Testis (tissue), 3 donors: Measurements from ENCODE around the gene VLDLR. TPM values are rescaled to one million over a fixed set of nuclear protein-coding genes. Genes with fewer than 3 reads are reported as not detected.

Source experiments
- DNase-seq: peaks from one replicate; pipeline ENCODE4 v3.0.0-alpha.2; 2019
- H3K27ac ChIP-seq, 2 donors: fragments of 200-600 bp; sonication (generic); one replicate each; pipeline ENCODE4 v1.5.1; 2019
- H3K27me3 ChIP-seq: fragments of 200-600 bp; sonication (generic); one replicate; pipeline ENCODE4 v1.5.1; 2019
- H3K36me3 ChIP-seq: fragments of 200-600 bp; sonication (generic); one replicate; pipeline ENCODE4 v1.5.1; 2017; ENCODE audit warnings: low read depth; ENCODE audit errors: missing control alignments
- H3K4me1 ChIP-seq: fragments of 200-600 bp; sonication (generic); one replicate; pipeline ENCODE4 v1.5.1; 2019
- H3K4me3 ChIP-seq, 2 donors: fragments of 200-600 bp; sonication (generic); one replicate each; pipeline ENCODE4 v1.5.1; 2017 to 2019
- H3K9me3 ChIP-seq: fragments of 200-600 bp; sonication (generic); one replicate; pipeline ENCODE4 v1.5.1; 2017
- CTCF ChIP-seq, 3 experiments: fragments of 450-650 bp in 2 of 3; fragments of 200-600 bp in 1 of 3; sonication (generic) in 1 of 3; IDR thresholded peaks; one replicate each; pipeline ENCODE4 v1.5.1; 2016 to 2019; ENCODE audit warnings: antibody characterized with exemption in 3 of 3, mild to moderate bottlenecking in 2 of 3, moderate library complexity in 1 of 3
- POLR2A ChIP-seq: fragments of 450-650 bp; IDR thresholded peaks from one replicate; pipeline ENCODE4 v1.6.1; 2017; ENCODE audit warnings: antibody characterized with exemption, mild to moderate bottlenecking, moderate library complexity
- WGBS, 2 donors: methylation state at CpG; one replicate each; pipeline ENCODE4 v1.1.5; 2018; 5-methylcytosine and 5-hydroxymethylcytosine counted together
- intact Hi-C: fragments of 100-400 bp; cut with DNase I; formaldehyde crosslinking; loops from one replicate; pipeline ENCODE4 v1.15.1; 2023; ENCODE audit warnings: low total_unique reads
- polyA plus RNA-seq: library from polyadenylated mRNA; stranded (reverse); fragments of 350-450 nt; fragmentation: Illumina TruSeq; extraction: RNeasy Lipid Tissue Mini Kit (QIAGEN cat#74804); gene quantifications from one replicate; pipeline ENCODE4 v1.2.3, GENCODE V29; 2014; ENCODE audit warnings: low read depth, low replicate concordance; ENCODE audit not compliant: insufficient read depth
- total RNA-seq, 2 donors: library from RNA; depleted of rRNA; stranded (reverse); fragments of >200 nt; gene quantifications; one replicate each; pipeline ENCODE4 v1.2.3, GENCODE V29; 2016

The VLDLR gene
- total and polyA plus RNA-seq, 3 donors from 2014 or later = 15.6 to 30.0 (median 17.4) TPM

- DNase-seq = no peak
- Histone ChIP-seq H3K9me3 (no peaks in the 10 kb centered on the region), H3K4me3 (no peak overlapping the region), H3K27ac (no peak overlapping the region), H3K27me3 (no peaks in the 10 kb centered on the region), H3K36me3 (no peaks in the 10 kb centered on the region), H3K4me1 (no peaks in the 10 kb centered on the region)
- intact Hi-C loops = no loop called here
- 48 to 49% methylated on average over 2 of the region's 2 CpGs for WGBS, 2 donors
- TF ChIP-seq POLR2A (no peak), CTCF (IDR thresholded peaks at IDR 0.05) (no peak)
These were observed 70.0 kb downstream of the VLDLR start for GRCh38 chr9:2691626-2692025.

- intact Hi-C loops = no loop called here
- H3K9me3 ChIP-seq = no peaks in the 10 kb centered on the region
- 71 to 85% methylated on average over 3 of the region's 3 CpGs for WGBS, 2 donors
- TF ChIP-seq CTCF (IDR thresholded peaks at IDR 0.05) = no peak
- no peak for TF ChIP-seq POLR2A
- no peak overlapping the region for H3K27ac ChIP-seq
- no peaks in the 10 kb centered on the region for H3K36me3 ChIP-seq
- no peak for DNase-seq
- no peaks in the 10 kb centered on the region for H3K4me1 ChIP-seq
- no peaks in the 10 kb centered on the region for H3K27me3 ChIP-seq
- no peak overlapping the region for H3K4me3 ChIP-seq
These were observed 71.5 kb downstream of the VLDLR start for GRCh38 chr9:2693056-2693455.

DNA sequence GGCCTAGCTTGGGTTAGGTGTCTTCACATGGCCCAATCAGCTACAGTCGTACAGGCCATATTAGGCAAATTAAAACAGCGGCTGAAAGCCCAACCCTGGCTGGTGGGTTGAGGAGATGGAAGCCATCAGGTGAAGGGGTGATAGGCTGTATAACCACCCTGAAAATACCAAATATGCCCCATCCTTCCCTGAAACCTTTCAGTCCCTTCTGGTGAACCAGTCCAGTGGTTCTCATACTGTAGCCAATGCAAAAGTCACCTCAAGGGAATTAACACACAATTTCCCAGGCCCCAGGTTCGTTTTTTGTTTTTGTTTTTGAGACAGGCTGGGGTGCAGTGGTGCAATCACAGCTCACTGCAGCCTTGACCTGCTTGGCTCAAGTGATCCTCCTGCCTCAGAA is 75.9 kb downstream of the VLDLR start:
- Histone ChIP-seq H3K27me3 (no peaks in the 10 kb centered on the region), H3K4me3 (no peak overlapping the region), H3K27ac (no peak overlapping the region), H3K9me3 (no peaks in the 10 kb centered on the region), H3K36me3 (no peaks in the 10 kb centered on the region), H3K4me1 (no peaks in the 10 kb centered on the region)
- intact Hi-C loops = no loop called here
- 77 to 79% methylated on average over 3 of the region's 3 CpGs for WGBS, 2 donors
- no peak for TF ChIP-seq POLR2A
- no peak for TF ChIP-seq CTCF (IDR thresholded peaks at IDR 0.05)
- no peak for DNase-seq

DNA sequence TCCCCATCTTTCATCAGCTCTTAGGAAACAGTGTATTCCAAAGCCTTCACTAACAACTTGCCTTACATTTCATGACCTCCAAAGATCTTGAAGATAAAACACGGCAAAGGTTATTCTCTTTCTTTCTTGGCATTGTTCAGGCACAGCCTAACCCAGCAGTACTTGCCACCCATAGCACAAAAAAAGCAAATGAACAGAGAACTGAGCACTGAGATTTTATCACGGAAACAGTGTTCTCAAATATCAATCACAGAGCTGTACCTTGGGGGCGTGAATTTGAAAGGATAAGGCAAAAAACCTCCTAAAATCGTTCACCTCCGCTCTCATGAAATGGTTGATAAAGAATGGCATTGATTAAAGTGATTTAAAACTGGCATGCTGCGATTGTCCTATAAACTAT is 78.8 kb downstream of the VLDLR start:
- intact Hi-C loops = no loop called here
- TF ChIP-seq POLR2A = no peak
- TF ChIP-seq CTCF (IDR thresholded peaks at IDR 0.05) = no peak
- H3K4me3 ChIP-seq = no peak overlapping the region
- H3K36me3 ChIP-seq = no peaks in the 10 kb centered on the region
- no peaks in the 10 kb centered on the region for H3K27me3 ChIP-seq
- 74 to 83% methylated on average over 6 of the region's 6 CpGs for WGBS, 2 donors
- DNase-seq = no peak
- H3K9me3 ChIP-seq = no peaks in the 10 kb centered on the region
- no peaks in the 10 kb centered on the region for H3K4me1 ChIP-seq
- no peak overlapping the region for H3K27ac ChIP-seq

GRCh38 chr9:2700909-2701550 is 79.4 kb downstream of the VLDLR start:
- DNase-seq = no peak
- no peaks in the 10 kb centered on the region for H3K27me3 ChIP-seq
- H3K4me1 ChIP-seq = no peaks in the 10 kb centered on the region
- intact Hi-C loops = no loop called here
- H3K4me3 ChIP-seq = no peak overlapping the region
- no peaks in the 10 kb centered on the region for H3K36me3 ChIP-seq
- 81 to 85% methylated on average over 10 of the region's 10 CpGs for WGBS, 2 donors
- H3K27ac ChIP-seq = no peak overlapping the region
- no peaks in the 10 kb centered on the region for H3K9me3 ChIP-seq
- TF ChIP-seq CTCF (IDR thresholded peaks at IDR 0.05) (no peak), POLR2A (no peak)
